BLaER1 (cell line): ENCODE data around the gene YJU2.

Source experiments
- H3K27ac ChIP-seq: shearing (Covaris generic); formaldehyde crosslinking; 2 replicates; pipeline ENCODE4 v1.8.1; 2022
- H3K27me3 ChIP-seq: shearing (Covaris generic); formaldehyde crosslinking; 2 replicates; pipeline ENCODE4 v1.8.1; 2022
- H3K36me3 ChIP-seq: shearing (Covaris generic); formaldehyde crosslinking; 2 replicates; pipeline ENCODE4 v1.8.1; 2022
- H3K4me1 ChIP-seq: shearing (Covaris generic); formaldehyde crosslinking; 2 replicates; pipeline ENCODE4 v1.8.1; 2022
- H3K4me2 ChIP-seq: shearing (Covaris generic); formaldehyde crosslinking; 2 replicates; pipeline ENCODE4 v1.8.1; 2022
- H3K4me3 ChIP-seq: shearing (Covaris generic); formaldehyde crosslinking; 2 replicates; pipeline ENCODE4 v1.8.1; 2022
- H3K9ac ChIP-seq: shearing (Covaris generic); formaldehyde crosslinking; 2 replicates; pipeline ENCODE4 v1.8.1; 2022
- H3K9me3 ChIP-seq: shearing (Covaris generic); formaldehyde crosslinking; 2 replicates; pipeline ENCODE4 v1.8.1; 2022
- H4K20me1 ChIP-seq: shearing (Covaris generic); formaldehyde crosslinking; 2 replicates; pipeline ENCODE4 v1.8.1; 2022
- Cebpa-rat ChIP-seq: shearing (Covaris generic); IDR thresholded peaks from 2 replicates; pipeline ENCODE4 v1.8.1; 2022

YJU2 gene

DNA sequence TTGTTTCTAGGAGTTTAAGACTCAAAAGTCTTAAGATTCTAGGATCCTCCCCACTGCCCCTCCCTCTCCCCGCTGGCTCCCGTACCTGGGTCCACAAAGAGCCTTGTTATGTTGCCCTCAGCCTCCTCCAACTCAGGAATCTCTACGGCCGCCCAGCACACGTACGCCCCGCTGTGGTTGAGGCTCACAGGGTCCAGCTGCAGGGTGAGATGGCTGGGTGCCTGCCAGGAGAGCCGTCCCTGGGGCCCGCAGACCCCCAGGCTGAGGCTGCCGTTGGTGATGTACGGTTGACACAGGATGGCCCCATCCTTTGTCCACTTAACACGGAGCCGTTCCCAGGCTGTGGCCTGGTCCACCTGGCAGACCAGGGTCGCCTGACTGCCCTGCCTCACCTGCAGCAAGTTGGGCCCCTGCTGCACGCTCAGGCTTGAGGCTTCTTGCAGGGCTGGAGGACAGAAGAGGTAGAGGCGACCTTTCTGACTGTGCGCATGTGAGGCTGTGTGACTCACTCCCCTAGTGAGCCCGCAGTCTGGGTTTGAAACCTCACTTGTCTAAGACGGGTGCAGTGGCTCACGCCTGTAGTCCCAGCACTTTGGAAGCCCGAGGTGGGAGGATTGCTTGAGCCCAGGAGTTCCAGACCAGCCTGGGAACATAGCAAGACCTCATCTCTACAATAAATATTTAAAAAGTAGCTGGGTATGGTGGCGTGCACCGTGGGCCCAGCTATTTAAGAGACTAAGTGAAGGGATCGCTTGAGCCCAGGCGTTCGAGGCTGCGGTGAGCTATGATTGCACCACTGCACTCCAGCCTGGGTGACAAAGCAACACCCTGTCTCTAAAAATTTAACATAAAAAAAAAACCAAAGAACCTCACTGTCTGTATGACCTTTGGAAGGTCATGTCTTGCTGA lies 51.3 kb downstream of the YJU2 start:
- peak overlapping the region; percentile 77 for H3K4me2 ChIP-seq
- H3K4me1 ChIP-seq: peaks cover 61% of the 10 kb centered on the region

DNA sequence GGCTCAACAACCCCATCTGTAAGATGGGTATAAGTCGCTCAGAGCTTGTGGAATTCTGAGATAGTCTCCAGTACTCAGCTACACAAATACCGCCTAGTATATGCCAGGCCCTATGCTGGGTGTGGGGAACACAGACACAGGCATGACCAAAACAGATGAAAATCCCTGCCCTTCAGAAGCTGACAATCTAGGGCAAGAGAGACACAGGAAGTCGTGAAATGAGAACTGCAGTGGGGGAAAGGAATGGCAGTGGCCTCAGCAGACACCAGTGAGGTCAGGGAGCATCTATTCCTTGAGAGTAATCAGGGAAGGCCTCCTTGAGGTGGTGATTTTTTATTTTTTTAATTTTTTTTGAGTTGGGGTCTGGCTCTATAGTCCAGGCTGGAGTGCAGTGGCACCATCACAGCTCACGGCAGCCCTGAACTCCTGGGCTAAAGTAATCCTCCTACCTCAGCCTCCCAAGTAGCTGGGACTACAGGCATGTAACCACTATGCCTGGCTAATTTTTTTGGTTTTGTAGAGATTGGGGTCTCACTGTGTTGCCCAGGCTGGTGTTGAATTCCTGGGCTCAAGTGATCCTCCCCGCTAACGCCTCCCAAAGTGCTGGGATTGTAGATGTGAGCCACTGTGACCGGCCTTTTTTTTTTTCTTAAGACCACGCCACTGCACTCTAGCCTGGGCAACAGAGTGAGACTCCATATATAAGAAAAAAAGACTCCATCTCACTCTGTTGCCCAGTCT lies 52.1 kb downstream of the YJU2 start:
- no peaks in the 10 kb centered on the region for H4K20me1 ChIP-seq
- H3K27ac ChIP-seq: 0 out of 2 replicates have a peak overlapping the region, but pooled peaks have one; percentile 68
- no peak for TF ChIP-seq Cebpa-rat
- no peak overlapping the region for H3K9ac ChIP-seq
- H3K27me3 ChIP-seq: no peaks in the 10 kb centered on the region
- H3K4me1 ChIP-seq: peaks cover 69% of the 10 kb centered on the region
- no peaks in the 10 kb centered on the region for H3K36me3 ChIP-seq
- no peak overlapping the region for H3K4me3 ChIP-seq
- no peaks in the 10 kb centered on the region for H3K9me3 ChIP-seq
- peak overlapping the region; percentile 77; the same call in 1 of the 2 replicates for H3K4me2 ChIP-seq

More for the DNA sequence above, 51.3 kb downstream of the YJU2 start:
- TF ChIP-seq Cebpa-rat: no peak
- no peaks in the 10 kb centered on the region for H3K36me3 ChIP-seq
- no peaks in the 10 kb centered on the region for H3K27me3 ChIP-seq
- H3K27ac ChIP-seq: peak overlapping the region; percentile 68
- H4K20me1 ChIP-seq: no peaks in the 10 kb centered on the region
- H3K9ac ChIP-seq: 0 out of 2 replicates have a peak overlapping the region, but pooled peaks have one; percentile 21
- no peaks in the 10 kb centered on the region for H3K9me3 ChIP-seq
- H3K4me3 ChIP-seq: no peak overlapping the region

- Histone ChIP-seq H3K27ac (no peak overlapping the region), H3K27me3 (no peaks in the 10 kb centered on the region), H3K4me3 (no peak overlapping the region), H4K20me1 (no peaks in the 10 kb centered on the region), H3K4me2 (no peak overlapping the region), H3K9me3 (no peaks in the 10 kb centered on the region), H3K4me1 (peaks cover 74% of the 10 kb centered on the region), H3K36me3 (no peaks in the 10 kb centered on the region), H3K9ac (no peak overlapping the region)
- no peak for TF ChIP-seq Cebpa-rat
Measured at GRCh38 chr19:4300589-4300988, 53.7 kb downstream of the YJU2 start.

GRCh38 chr19:4301590-4302242 lies 54.8 kb downstream of the YJU2 start:
- no peak for TF ChIP-seq Cebpa-rat
- Histone ChIP-seq H3K4me2 (peak overlapping the region; percentile 65), H3K36me3 (peaks cover 8% of the 10 kb centered on the region; the same call in 1 of the 2 replicates), H3K27ac (peak overlapping the region; percentile 60), H3K27me3 (no peaks in the 10 kb centered on the region), H3K9me3 (no peaks in the 10 kb centered on the region), H4K20me1 (no peaks in the 10 kb centered on the region), H3K4me3 (peak overlapping the region; percentile 50), H3K4me1 (peaks cover 66% of the 10 kb centered on the region), H3K9ac (peak overlapping the region; percentile 63)

DNA sequence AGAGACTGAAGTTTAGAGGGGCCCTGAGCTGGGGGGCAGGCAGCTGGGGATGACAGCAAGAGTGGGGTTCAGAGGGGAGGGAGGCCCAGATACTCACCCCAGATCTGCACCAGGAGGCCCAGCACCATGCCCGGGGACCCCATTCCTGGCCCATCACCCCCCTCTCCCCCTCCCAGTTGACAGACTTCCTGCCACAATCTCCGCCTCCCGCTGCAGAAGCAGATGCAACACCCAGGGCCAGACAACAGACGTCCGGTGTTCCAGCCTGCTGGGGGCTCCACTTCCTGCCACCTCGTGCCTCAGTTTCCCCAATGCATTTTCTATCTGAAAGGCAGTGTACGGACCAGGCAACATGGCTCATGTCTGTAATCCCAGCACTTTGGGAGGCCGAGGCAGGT lies 55.4 kb downstream of the YJU2 start, which contains the start of gene TMIGD2:
TMIGD2 (minus strand) TSS at position 147 of the 398 bp plus-strand sequence; CDS start at position 143, 4 bp downstream.
- Histone ChIP-seq H3K36me3 (peaks cover 10% of the 10 kb centered on the region; the same call in 1 of the 2 replicates), H3K27me3 (no peaks in the 10 kb centered on the region), H4K20me1 (no peaks in the 10 kb centered on the region), H3K4me3 (peak within 1 kb of the TSS; percentile 50), H3K9me3 (no peaks in the 10 kb centered on the region), H3K4me1 (peaks cover 61% of the 10 kb centered on the region), H3K9ac (peak within 1 kb of the TSS; percentile 63), H3K4me2 (peak within 1 kb of the TSS; percentile 65), H3K27ac (peak within 1 kb of the TSS; percentile 60)
- TF ChIP-seq Cebpa-rat: no peak

- peak overlapping the region; percentile 55 for H3K4me2 ChIP-seq
- H3K9me3 ChIP-seq: no peaks in the 10 kb centered on the region
- no peaks in the 10 kb centered on the region for H4K20me1 ChIP-seq
- no peak for TF ChIP-seq Cebpa-rat
- H3K27me3 ChIP-seq: no peaks in the 10 kb centered on the region
- H3K27ac ChIP-seq: no peak overlapping the region
- peaks cover 43% of the 10 kb centered on the region for H3K4me1 ChIP-seq
- H3K9ac ChIP-seq: no peak overlapping the region
- H3K4me3 ChIP-seq: peak overlapping the region; percentile 66
- peaks cover 27% of the 10 kb centered on the region for H3K36me3 ChIP-seq
Measured at GRCh38 chr19:4303819-4304537, 57.1 kb downstream of the YJU2 start.

DNA sequence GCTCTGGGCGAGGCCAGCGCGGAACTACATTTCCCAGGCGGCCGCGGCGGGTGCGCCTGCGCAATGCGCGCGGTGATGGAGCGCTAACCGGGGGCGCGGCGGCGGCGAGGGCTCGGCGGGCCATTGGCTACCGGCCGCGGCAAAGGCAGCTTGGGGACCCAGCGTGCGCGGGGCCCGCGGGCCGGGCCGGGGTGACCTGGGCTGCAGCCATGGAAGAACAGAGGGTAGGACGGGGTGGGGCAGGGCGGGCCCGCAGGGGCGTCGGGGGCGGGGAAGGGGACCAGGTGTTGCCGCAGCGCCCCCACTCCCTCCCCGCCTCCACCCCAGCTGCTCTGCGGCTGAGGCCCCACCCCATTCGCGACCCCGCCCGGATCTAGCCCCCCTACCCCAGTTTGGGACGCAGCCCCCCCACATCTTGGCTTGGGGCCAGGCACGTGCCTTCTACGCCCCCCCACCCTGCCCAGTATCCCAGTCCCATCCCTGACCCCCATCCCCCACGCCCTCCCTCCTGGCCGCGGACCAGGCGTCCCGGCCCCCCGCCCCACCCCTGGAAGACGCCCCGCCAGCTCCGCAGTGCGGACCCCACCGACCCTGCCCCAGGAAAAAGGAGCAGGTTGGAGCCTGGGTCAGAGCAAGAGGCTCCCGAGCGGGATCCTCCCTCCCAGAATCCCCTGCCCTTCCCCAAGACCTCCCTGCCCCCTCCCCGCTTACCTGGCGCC lies 57.8 kb downstream of the YJU2 start, which contains the start of gene FSD1:
FSD1 (plus strand) TSS at position 61 of the 719 bp plus-strand sequence; CDS start at position 210, 149 bp downstream.
- Histone ChIP-seq H3K9ac (no peak within 1 kb of the TSS), H3K27ac (no peak within 1 kb of the TSS), H3K4me3 (peak within 1 kb of the TSS; percentile 66), H3K4me2 (peak within 1 kb of the TSS; percentile 55), H3K36me3 (peaks cover 33% of the 10 kb centered on the region), H3K9me3 (no peaks in the 10 kb centered on the region), H3K27me3 (no peaks in the 10 kb centered on the region), H4K20me1 (no peaks in the 10 kb centered on the region), H3K4me1 (peaks cover 42% of the 10 kb centered on the region)
- TF ChIP-seq Cebpa-rat: no peak

GRCh38 chr19:4305257-4305612 lies 58.4 kb downstream of the YJU2 start:
- Histone ChIP-seq H3K9me3 (peaks cover 2% of the 10 kb centered on the region; the same call in 1 of the 2 replicates), H3K4me3 (no peak overlapping the region), H3K27ac (no peak overlapping the region), H3K9ac (no peak overlapping the region), H3K36me3 (peaks cover 38% of the 10 kb centered on the region), H3K4me2 (peak overlapping the region; percentile 37), H3K27me3 (no peaks in the 10 kb centered on the region), H3K4me1 (peaks cover 42% of the 10 kb centered on the region), H4K20me1 (no peaks in the 10 kb centered on the region)
- no peak for TF ChIP-seq Cebpa-rat
